Keratinocyte (primary cell): ENCODE data around the gene MAP4K3.

ENCODE experiments used
- EZH2 ChIP-seq: IDR thresholded peaks from one replicate; pipeline ENCODE4 v1.6.1; 2012; ENCODE audit warnings: inconsistent platforms, mild to moderate bottlenecking, low read length, moderate library complexity
- TF ChIP-seq, protein P1 (sequence below), 3 experiments: IDR thresholded peaks in 1 of 3; conservative IDR thresholded peaks in 1 of 3; optimal IDR thresholded peaks in 1 of 3; 2 replicates in 2 of 3; 3 replicates in 1 of 3; pipeline versions ENCODE3 to v1.5.1; 2011; ENCODE audit warnings: low read length in 3 of 3, mild to moderate bottlenecking in 3 of 3, moderate library complexity in 2 of 3, control low read depth in 1 of 3, inconsistent platforms in 1 of 3; ENCODE audit not compliant: insufficient read depth in 2 of 3; ENCODE audit errors: extremely low read depth in 1 of 3

DNA sequence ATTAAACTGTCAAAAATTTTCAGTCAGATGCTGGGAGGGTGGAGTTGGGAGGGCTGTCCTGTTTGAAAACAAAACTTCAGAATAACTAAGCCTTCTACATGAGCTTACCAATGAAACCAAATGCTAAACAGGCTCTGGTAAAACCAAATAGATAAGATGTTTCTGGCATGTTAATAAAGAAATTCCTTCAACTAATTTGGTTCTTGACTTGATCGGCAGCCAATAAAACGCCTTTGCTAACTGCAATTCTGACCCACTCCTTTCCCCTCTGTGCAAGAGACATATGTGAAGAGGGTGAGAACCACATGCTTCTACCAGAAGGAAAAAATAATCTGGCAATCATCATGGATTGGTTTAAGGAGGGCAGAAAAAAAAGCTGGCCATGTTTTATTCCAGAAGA, 20.9 kb downstream of the MAP4K3 start:
- TF ChIP-seq, protein P1, sequence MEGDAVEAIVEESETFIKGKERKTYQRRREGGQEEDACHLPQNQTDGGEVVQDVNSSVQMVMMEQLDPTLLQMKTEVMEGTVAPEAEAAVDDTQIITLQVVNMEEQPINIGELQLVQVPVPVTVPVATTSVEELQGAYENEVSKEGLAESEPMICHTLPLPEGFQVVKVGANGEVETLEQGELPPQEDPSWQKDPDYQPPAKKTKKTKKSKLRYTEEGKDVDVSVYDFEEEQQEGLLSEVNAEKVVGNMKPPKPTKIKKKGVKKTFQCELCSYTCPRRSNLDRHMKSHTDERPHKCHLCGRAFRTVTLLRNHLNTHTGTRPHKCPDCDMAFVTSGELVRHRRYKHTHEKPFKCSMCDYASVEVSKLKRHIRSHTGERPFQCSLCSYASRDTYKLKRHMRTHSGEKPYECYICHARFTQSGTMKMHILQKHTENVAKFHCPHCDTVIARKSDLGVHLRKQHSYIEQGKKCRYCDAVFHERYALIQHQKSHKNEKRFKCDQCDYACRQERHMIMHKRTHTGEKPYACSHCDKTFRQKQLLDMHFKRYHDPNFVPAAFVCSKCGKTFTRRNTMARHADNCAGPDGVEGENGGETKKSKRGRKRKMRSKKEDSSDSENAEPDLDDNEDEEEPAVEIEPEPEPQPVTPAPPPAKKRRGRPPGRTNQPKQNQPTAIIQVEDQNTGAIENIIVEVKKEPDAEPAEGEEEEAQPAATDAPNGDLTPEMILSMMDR (optimal IDR thresholded peaks at IDR 0.05 in 1 of 3, IDR thresholded peaks at IDR 0.05 in 1 of 3, conservative IDR thresholded peaks at IDR 0.05 in 1 of 3; ENCODE audit: extremely low read depth in 1 of 3, insufficient read depth in 2 of 3, low read length in 3 of 3): no peak
- no peak for TF ChIP-seq EZH2
